Loucy (cell line): ENCODE results near the gene SLX9.

Source experiments
- H2AFZ ChIP-seq: fragments of 200-600 bp; sonication (generic); 2 replicates; pipeline ENCODE4 v1.6.0; 2016; ENCODE audit warnings: antibody characterized with exemption, mild to moderate bottlenecking, low read length, moderate library complexity
- H3F3A ChIP-seq: fragments of 200-600 bp; 2 replicates; pipeline ENCODE4 v1.6.0; 2016; ENCODE audit warnings: antibody characterized with exemption, low read depth, mild to moderate bottlenecking
- H3K27me3 ChIP-seq: fragments of 200-600 bp; sonication (generic); 2 replicates; pipeline ENCODE4 v1.6.1; 2014; ENCODE audit warnings: low read length, mild to moderate bottlenecking; ENCODE audit not compliant: insufficient read depth, poor library complexity, severe bottlenecking
- H3K36me3 ChIP-seq: fragments of 200-600 bp; sonication (generic); 2 replicates; pipeline ENCODE4 v1.6.1; 2016; ENCODE audit warnings: low read length; ENCODE audit not compliant: insufficient read depth
- H3K4me1 ChIP-seq: fragments of 200-600 bp; sonication (generic); 2 replicates; pipeline ENCODE4 v1.5.1; 2014; ENCODE audit warnings: low read length, mild to moderate bottlenecking; ENCODE audit not compliant: insufficient read depth, poor library complexity, severe bottlenecking
- H3K4me2 ChIP-seq: fragments of 200-600 bp; sonication (generic); 2 replicates; pipeline ENCODE4 v1.6.0; 2014; ENCODE audit warnings: antibody characterized with exemption, low read length, low read depth, mild to moderate bottlenecking; ENCODE audit not compliant: poor library complexity, severe bottlenecking
- H3K4me3 ChIP-seq: fragments of 200-600 bp; sonication (generic); 2 replicates; pipeline ENCODE4 v1.5.1; 2014; ENCODE audit warnings: low read length, mild to moderate bottlenecking, mixed read lengths; ENCODE audit not compliant: poor library complexity, severe bottlenecking
- H3K79me2 ChIP-seq: fragments of 200-600 bp; sonication (generic); 2 replicates; pipeline ENCODE4 v1.6.1; 2014; ENCODE audit warnings: low read length; ENCODE audit not compliant: insufficient read depth
- H3K9ac ChIP-seq: fragments of 200-600 bp; sonication (generic); 2 replicates; pipeline ENCODE4 v1.6.0; 2014; ENCODE audit warnings: mild to moderate bottlenecking, low read depth, low read length, moderate library complexity; ENCODE audit not compliant: poor library complexity, severe bottlenecking
- H3K9me2 ChIP-seq: fragments of 200-600 bp; sonication (generic); replicated peaks from 2 replicates; pipeline ENCODE4 v1.6.1; 2016; ENCODE audit warnings: low read depth, low read length, mixed read lengths
- H3K9me3 ChIP-seq: fragments of 200-600 bp; sonication (generic); 2 replicates; pipeline ENCODE4 v1.6.1; 2014; ENCODE audit warnings: mild to moderate bottlenecking, antibody characterized with exemption, low read length, low read depth; ENCODE audit not compliant: insufficient read depth
- H4K20me1 ChIP-seq: fragments of 200-600 bp; sonication (generic); 2 replicates; pipeline ENCODE4 v1.6.0; 2014; ENCODE audit warnings: antibody characterized with exemption, low read length, mild to moderate bottlenecking; ENCODE audit not compliant: insufficient read depth, poor library complexity, severe bottlenecking
- CTCF ChIP-seq: fragments of 200-600 bp; sonication (generic); conservative IDR thresholded peaks from 2 replicates; pipeline ENCODE4 v1.5.1; 2014; ENCODE audit warnings: mild to moderate bottlenecking, antibody characterized with exemption, low read length
- EZH2phosphoT487 ChIP-seq: fragments of 200-600 bp; IDR thresholded peaks from 2 replicates; pipeline ENCODE4 v1.6.1; 2018; ENCODE audit warnings: antibody characterized with exemption, mild to moderate bottlenecking, moderate library complexity, borderline replicate concordance

Gene SLX9

GRCh38 chr21:44893278-44893556 lies 46.6 kb upstream of the SLX9 start:
- peaks cover 5% of the 10 kb centered on the region; the same call in 1 of the 2 replicates for H3K36me3 ChIP-seq
- no peak overlapping the region for H2AFZ ChIP-seq
- H3K79me2 ChIP-seq, result no peaks in the 10 kb centered on the region
- no peaks in the 10 kb centered on the region for H3K9me2 ChIP-seq
- no peaks in the 10 kb centered on the region for H3K4me1 ChIP-seq
- H3K9ac ChIP-seq, result no peak overlapping the region
- no peak overlapping the region for H3K4me3 ChIP-seq
- no peaks in the 10 kb centered on the region for H3K27me3 ChIP-seq
- H4K20me1 ChIP-seq, result no peaks in the 10 kb centered on the region
- no peak for TF ChIP-seq CTCF
- no peak for TF ChIP-seq EZH2phosphoT487
- no peaks in the 10 kb centered on the region for H3F3A ChIP-seq
- no peak overlapping the region for H3K4me2 ChIP-seq
- H3K9me3 ChIP-seq, result no peaks in the 10 kb centered on the region

GRCh38 chr21:44893948-44894656 lies 45.7 kb upstream of the SLX9 start:
- Histone ChIP-seq H3K36me3 (peaks cover 14% of the 10 kb centered on the region; the same call in 1 of the 2 replicates), H3K4me3 (no peak overlapping the region), H3F3A (no peaks in the 10 kb centered on the region), H3K79me2 (no peaks in the 10 kb centered on the region), H3K9me3 (no peaks in the 10 kb centered on the region), H3K4me1 (no peaks in the 10 kb centered on the region), H3K27me3 (no peaks in the 10 kb centered on the region), H3K4me2 (no peak overlapping the region), H3K9ac (no peak overlapping the region), H4K20me1 (no peaks in the 10 kb centered on the region), H2AFZ (no peak overlapping the region), H3K9me2 (no peaks in the 10 kb centered on the region)
- TF ChIP-seq EZH2phosphoT487 (no peak), CTCF (no peak)

GRCh38 chr21:44894687-44895302 lies 45.0 kb upstream of the SLX9 start:
- TF ChIP-seq EZH2phosphoT487 (no peak), CTCF (no peak)
- H3K79me2 ChIP-seq, result no peaks in the 10 kb centered on the region
- no peak overlapping the region for H3K9ac ChIP-seq
- H3K4me1 ChIP-seq, result no peaks in the 10 kb centered on the region
- no peaks in the 10 kb centered on the region for H3K27me3 ChIP-seq
- no peaks in the 10 kb centered on the region for H4K20me1 ChIP-seq
- H3K36me3 ChIP-seq, result peaks cover 21% of the 10 kb centered on the region; the same call in 1 of the 2 replicates
- no peak overlapping the region for H3K4me2 ChIP-seq
- H3K4me3 ChIP-seq, result no peak overlapping the region
- no peaks in the 10 kb centered on the region for H3K9me2 ChIP-seq
- no peak overlapping the region for H2AFZ ChIP-seq
- H3F3A ChIP-seq, result no peaks in the 10 kb centered on the region
- H3K9me3 ChIP-seq, result no peaks in the 10 kb centered on the region
